GM15510 (cell line): ENCODE data around the gene PLCB4.

Experiments
- POLR2A ChIP-seq: IDR thresholded peaks from 3 replicates; pipeline ENCODE4 v1.6.1; 2011; ENCODE audit warnings: borderline replicate concordance; ENCODE audit not compliant: insufficient read length; ENCODE audit errors: extremely low read depth

The PLCB4 gene

GRCh38 chr20:9082741-9083140 is 13.9 kb downstream of the PLCB4 start:
- TF ChIP-seq POLR2A = no peak

GRCh38 chr20:9087531-9088217 is 18.8 kb downstream of the PLCB4 start:
- no peak for TF ChIP-seq POLR2A

GRCh38 chr20:9088556-9088955 is 19.7 kb downstream of the PLCB4 start:
- no peak for TF ChIP-seq POLR2A

GRCh38 chr20:9092113-9092512 is 23.2 kb downstream of the PLCB4 start:
- no peak for TF ChIP-seq POLR2A

GRCh38 chr20:9092655-9093054 is 23.8 kb downstream of the PLCB4 start:
- TF ChIP-seq POLR2A = no peak

- no peak for TF ChIP-seq POLR2A
Observed at GRCh38 chr20:9093218-9093957, 24.5 kb downstream of the PLCB4 start.

GRCh38 chr20:9099372-9099771 is 30.5 kb downstream of the PLCB4 start:
- TF ChIP-seq POLR2A = no peak

- TF ChIP-seq POLR2A = no peak
Observed at GRCh38 chr20:9100691-9101090, 31.8 kb downstream of the PLCB4 start.

GRCh38 chr20:9102456-9102855 is 33.6 kb downstream of the PLCB4 start:
- TF ChIP-seq POLR2A = no peak

GRCh38 chr20:9103955-9104354 is 35.1 kb downstream of the PLCB4 start:
- TF ChIP-seq POLR2A = no peak

- TF ChIP-seq POLR2A = no peak
Observed at GRCh38 chr20:9108260-9108659, 39.4 kb downstream of the PLCB4 start.

- TF ChIP-seq POLR2A = no peak
Observed at GRCh38 chr20:9109566-9109965, 40.7 kb downstream of the PLCB4 start.

GRCh38 chr20:9110365-9110764 is 41.5 kb downstream of the PLCB4 start:
- no peak for TF ChIP-seq POLR2A

GRCh38 chr20:9110916-9111432 is 42.1 kb downstream of the PLCB4 start:
- TF ChIP-seq POLR2A = no peak

GRCh38 chr20:9112541-9113515 is 43.9 kb downstream of the PLCB4 start:
- no peak for TF ChIP-seq POLR2A

GRCh38 chr20:9114709-9115108 is 45.8 kb downstream of the PLCB4 start:
- TF ChIP-seq POLR2A = no peak

- no peak for TF ChIP-seq POLR2A
Observed at GRCh38 chr20:9117548-9117947, 48.7 kb downstream of the PLCB4 start.
